DLD1 (cell line): ENCODE results near the gene CD3G.

Experiments
- in situ Hi-C: cut with HindIII; loops from 2 replicates; pipeline ENCODE4 v1.10.0; 2017; ENCODE audit warnings: low sequenced_read_pairs

The CD3G gene

DNA sequence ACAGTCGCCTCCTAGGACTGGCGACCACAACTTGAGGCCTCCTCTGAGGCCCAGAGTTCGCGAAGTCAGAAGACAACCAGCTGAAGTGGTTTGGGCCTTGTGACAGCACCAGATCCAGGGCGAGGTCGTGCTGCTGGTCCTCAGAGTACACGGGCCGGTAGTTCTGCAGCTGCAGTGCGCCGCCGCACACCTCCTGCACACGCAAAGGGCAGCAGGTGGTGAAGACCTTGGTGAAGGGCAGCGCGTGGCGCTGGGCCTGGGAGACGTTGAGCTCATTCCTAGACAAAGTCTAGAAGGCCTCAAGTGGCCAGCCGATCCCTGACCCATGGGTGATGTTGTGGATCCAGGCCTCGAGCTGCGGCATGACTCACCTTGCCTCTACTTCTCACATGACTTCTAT lies 21.4 kb upstream of the CD3G start:
- in situ Hi-C loops = no loop called here

- in situ Hi-C loops = no loop called here
Measured at GRCh38 chr11:118325283-118325682, 18.9 kb upstream of the CD3G start.

- in situ Hi-C loops = no loop called here
Measured at GRCh38 chr11:118328745-118329144, 15.4 kb upstream of the CD3G start.

DNA sequence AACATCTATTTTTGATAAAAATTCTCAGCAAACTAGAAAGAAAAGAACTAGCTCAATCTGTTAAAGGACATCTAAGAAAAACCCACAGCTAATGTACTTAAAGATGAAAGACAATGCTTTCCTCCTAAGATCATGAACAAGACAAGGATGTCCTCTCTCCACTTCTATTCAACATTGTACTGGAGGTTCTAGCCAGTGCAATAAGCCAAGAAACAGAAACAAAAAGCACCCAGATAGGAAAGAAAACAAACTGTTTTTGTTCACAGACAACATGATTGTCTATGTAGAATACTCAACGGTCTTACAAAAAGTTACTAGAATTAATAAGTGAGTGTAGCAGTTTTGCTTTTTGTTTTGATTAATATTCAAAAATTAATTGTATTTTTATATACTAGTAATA lies 9.4 kb upstream of the CD3G start:
- in situ Hi-C loops = no loop called here

- in situ Hi-C loops = no loop called here
Measured at GRCh38 chr11:118338637-118339061, 5.5 kb upstream of the CD3G start.

- in situ Hi-C loops = no loop called here
Measured at GRCh38 chr11:118339281-118339961, 4.7 kb upstream of the CD3G start.

DNA sequence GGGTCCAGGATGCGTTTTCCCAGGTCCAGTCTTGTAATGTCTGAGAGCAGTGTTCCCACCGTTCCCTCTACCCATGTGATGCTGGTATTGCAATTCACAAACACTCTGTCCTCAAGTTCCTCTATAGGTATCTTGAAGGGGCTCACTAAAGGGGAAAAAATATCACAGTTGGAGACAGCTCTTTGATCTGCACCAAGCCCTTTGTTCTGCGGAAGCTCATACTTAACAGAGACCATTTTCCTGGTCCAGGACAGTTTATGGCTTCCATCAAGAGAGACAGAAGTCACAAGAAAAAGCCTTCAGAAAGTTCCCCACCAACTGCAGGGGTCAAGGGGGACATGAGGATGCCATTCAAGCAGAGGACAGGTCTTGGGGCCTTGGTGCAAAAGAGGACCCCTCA lies 3.7 kb upstream of the CD3G start:
- in situ Hi-C loops = no loop called here

DNA sequence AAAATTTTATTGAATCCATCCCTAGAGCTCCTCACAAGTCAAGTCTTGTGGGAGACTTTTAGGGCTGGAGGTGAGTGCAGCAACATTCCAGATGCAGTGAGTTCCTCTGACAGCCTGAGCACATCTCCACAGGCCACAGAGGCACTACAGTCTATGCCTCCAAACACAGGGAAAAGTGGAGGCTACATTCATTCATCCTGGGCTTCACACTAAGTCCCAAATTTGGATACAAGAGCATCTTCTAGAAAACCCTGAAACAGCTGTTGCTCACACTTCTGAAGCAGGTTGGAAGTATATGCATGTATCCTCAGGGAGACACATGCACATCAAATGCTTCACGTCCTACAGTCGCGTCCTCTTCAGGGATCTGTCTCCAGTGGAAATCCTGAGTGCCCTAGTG lies 2.9 kb upstream of the CD3G start:
- in situ Hi-C loops = no loop called here

- in situ Hi-C loops = no loop called here
Measured at GRCh38 chr11:118341815-118342489, 2.2 kb upstream of the CD3G start.

- in situ Hi-C loops = no loop called here
Measured at GRCh38 chr11:118342503-118343161, 1.5 kb upstream of the CD3G start, which contains the start of gene CD3D. CD3D (minus strand) TSS chr11:118342705; CDS start chr11:118342607, 98 bp downstream.

DNA sequence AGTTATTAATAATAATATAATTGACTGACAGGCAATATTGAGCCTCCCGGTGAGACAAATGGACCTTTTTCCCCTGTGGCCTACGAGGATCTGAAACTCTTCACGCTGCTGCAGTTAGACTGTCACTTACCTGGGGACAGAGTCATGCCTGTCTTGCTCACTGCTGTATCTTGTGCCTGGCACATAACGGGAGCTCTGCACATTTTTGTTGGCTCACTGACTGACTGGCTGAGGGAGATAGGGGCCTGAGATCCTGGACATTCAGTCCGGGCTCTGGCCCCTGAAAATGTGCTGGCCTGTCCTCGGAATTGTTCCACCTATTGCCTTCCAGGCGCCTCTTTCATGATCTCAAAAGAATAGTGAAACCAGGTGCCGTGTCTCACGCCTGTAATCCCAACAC lies 896 bp upstream of the CD3G start:
- in situ Hi-C loops = no loop called here

- in situ Hi-C loops = no loop called here
Measured at GRCh38 chr11:118349475-118349874, 5.3 kb downstream of the CD3G start.

- in situ Hi-C loops = no loop called here
Measured at GRCh38 chr11:118353084-118353710, 9.1 kb downstream of the CD3G start.

DNA sequence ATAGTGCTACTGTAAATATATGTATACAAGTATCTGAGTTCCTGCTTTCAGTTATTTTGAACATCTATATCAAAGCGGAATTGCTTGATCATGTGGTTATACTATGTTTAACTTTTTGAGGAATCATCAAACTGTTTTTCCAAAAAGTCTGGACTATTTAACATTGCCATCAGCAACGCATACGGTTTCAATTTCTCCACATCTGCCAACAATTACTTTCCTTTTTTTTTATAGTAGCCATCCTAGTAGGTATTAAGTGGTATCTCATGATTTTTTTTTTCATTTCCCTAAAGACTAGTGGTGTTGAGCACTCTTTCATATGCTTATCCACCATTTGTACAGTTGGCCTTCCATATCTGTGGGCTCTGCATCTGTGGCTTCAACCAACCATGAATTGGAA lies 13.9 kb downstream of the CD3G start:
- in situ Hi-C loops = no loop called here

- in situ Hi-C loops = no loop called here
Measured at GRCh38 chr11:118359295-118359958, 15.3 kb downstream of the CD3G start, which contains the start of gene UBE4A. UBE4A (plus strand) TSS chr11:118359600; CDS start chr11:118365081, 5,481 bp downstream.

DNA sequence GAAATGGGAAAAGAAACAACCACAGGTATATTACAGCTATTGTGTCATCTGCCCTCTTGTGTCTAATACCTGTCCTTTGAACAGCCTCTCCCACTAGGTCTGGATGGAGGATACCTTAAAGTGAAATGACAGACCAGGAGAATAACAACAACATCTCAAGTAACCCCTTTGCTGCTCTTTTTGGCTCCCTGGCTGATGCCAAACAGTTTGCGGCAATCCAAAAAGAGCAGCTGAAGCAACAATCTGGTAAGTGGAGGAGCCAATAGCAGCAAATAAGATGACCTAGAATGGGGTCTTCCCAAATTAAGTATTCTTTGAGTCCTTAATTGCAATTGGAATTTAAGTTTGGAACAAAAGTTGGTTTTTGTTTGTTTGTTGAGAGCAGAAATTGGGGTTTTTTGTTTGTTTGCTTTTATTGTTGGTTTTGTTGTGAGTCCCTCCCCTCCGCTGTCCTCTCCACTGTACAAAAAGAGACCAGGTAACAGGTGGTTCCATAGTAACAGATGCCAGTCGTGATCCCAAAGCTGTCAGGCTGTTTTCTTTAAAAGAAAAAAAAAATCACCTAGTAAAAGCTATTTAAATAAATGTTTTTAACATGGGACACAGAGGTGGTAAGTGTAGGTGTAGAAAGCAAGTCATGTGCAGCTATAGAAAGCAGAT lies 20.9 kb downstream of the CD3G start:
- in situ Hi-C loops = no loop called here

DNA sequence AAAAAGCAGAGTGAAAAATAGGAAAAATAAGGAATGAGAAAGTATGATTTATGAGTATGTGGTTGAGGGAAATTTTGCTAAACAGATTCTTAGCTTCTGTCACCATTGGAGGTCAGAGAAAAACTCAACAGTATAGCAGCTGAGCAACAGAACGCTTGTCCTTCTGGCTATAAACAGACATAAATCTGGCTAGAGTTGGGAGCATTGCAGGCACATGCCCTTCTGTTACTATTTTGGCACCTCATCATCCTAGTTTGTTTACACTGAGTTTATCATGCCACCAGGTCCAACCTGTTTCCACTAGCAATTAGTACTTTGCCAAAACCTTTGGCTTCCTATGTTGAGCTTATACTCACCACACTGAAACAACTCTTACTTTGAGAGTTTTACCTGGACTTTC lies 22.1 kb downstream of the CD3G start:
- in situ Hi-C loops = no loop called here

- in situ Hi-C loops = no loop called here
Measured at GRCh38 chr11:118370774-118371173, 26.6 kb downstream of the CD3G start.

DNA sequence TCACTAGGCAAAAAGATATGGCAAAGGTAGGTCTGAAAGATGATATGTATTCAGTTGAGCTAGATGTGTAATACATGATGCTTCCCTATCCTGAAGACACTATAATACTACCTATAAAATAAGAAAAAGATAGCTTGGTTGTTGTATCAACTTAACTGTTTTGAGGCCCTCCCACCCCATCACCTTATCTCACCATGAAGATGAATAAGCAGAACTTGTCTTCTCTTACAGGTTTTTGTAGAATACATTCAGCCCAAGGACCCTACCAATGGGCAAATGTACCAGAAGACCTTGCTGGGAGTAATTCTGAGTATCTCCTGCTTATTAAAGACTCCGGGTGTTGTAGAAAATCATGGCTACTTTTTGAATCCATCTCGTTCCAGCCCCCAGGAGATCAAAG lies 29.1 kb downstream of the CD3G start:
- in situ Hi-C loops = no loop called here

GRCh38 chr11:118373871-118374270 lies 29.7 kb downstream of the CD3G start:
- in situ Hi-C loops = no loop called here
